Endometrial microvascular endothelial cells (primary cell): ENCODE results near the gene IFI44. TPM values are rescaled to one million over a fixed set of nuclear protein-coding genes. Genes with fewer than 3 reads are reported as not detected.

Source experiments
- in situ Hi-C: cut with HindIII; loops from 2 replicates; pipeline ENCODE4 v1.10.0; 2017; ENCODE audit warnings: low sequenced_read_pairs, low pct_unique_long_range_greater_than_20kb; ENCODE audit errors: inconsistent ontology term
- total RNA-seq: library from RNA; depleted of rRNA; stranded (reverse); fragments of >200 nt; gene quantifications from one replicate; pipeline ENCODE4 v1.2.3, GENCODE V29; 2015; ENCODE audit errors: inconsistent ontology term

IFI44 gene
- total RNA-seq, 1 donor from 2014 or later: 96.9 TPM

- in situ Hi-C loops: no loop called here
Observed at GRCh38 chr1:78688697-78689096, 39.1 kb downstream of the IFI44 start.

DNA sequence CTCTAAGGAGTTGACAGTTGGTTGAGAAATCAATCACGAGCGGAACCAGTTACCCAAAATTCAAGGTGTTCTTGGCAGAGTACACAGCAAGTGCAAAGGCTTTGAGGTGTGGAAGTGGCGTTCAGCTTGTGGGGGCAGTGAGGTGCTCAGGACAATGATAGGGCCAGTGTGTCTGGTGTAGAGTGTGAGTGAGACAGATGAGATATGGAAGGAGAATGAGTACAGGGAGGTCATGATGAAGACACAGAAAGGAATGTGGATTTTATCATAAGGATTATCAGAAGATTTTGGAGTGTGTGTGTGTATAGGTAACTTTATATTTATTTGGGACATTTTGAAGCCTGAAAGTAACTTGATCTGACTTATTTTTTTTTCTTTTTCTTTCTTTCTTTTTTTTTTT lies 40.9 kb downstream of the IFI44 start:
- in situ Hi-C loops: no loop called here

- in situ Hi-C loops: no loop called here
Observed at GRCh38 chr1:78691995-78692747, 42.5 kb downstream of the IFI44 start.

DNA sequence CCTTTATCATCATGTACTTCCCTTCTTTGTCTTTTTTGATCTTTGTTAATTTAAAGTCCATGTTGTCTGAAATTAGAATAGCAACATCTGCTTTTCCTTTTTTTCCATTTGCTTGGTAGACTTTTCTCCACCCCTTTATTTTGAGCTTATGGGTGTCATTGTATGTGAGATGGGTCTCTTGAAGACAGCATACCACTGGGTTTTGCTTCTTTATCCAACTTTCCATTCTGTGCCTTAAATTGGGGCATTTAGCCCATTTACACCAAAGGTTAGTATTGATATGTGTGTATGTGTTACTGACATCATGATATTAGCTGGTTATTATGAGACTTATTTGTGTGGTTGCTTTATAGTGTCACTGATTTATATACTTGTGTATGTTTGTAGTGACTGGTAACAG lies 50.2 kb downstream of the IFI44 start:
- in situ Hi-C loops: no loop called here

GRCh38 chr1:78702426-78702825 lies 52.8 kb downstream of the IFI44 start:
- in situ Hi-C loops: no loop called here

- in situ Hi-C loops: no loop called here
Observed at GRCh38 chr1:78703806-78704205, 54.2 kb downstream of the IFI44 start.

- in situ Hi-C loops: no loop called here
Observed at GRCh38 chr1:78712467-78713051, 62.9 kb downstream of the IFI44 start.

DNA sequence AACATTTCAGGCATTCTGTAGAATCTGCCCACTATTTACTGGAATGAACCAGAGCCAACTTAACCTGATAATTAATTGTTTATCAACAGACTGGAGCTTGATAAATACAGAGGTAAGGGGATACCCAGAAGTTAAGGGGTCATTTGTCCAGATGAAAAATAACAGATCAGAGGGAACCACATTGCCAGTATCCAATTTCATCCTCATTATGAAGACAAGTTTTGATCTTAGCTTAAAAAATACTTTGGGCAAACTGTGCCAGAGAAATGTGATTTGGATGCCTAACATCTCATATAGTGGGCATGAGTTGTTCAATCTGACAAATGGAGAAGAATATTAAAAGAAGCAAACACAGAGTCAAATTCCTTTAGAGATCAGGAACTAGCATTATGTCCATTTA lies 63.7 kb downstream of the IFI44 start:
- in situ Hi-C loops: no loop called here

Other genes starting within 250 kb of the IFI44 start
- gene PTGFR, start 158.9 kb upstream of the IFI44 start, total RNA-seq: 0.28 TPM
- gene IFI44L, start 29.4 kb upstream of the IFI44 start, total RNA-seq: 15.2 TPM